Measurements from ENCODE around the gene AGT. TPM values are rescaled to one million over a fixed set of nuclear protein-coding genes. Genes with fewer than 3 reads are reported as not detected.

Gene AGT
- total and polyA plus RNA-seq, 2 experiments from 2014 or later = 0.11 TPM; not detected in 1

DNA sequence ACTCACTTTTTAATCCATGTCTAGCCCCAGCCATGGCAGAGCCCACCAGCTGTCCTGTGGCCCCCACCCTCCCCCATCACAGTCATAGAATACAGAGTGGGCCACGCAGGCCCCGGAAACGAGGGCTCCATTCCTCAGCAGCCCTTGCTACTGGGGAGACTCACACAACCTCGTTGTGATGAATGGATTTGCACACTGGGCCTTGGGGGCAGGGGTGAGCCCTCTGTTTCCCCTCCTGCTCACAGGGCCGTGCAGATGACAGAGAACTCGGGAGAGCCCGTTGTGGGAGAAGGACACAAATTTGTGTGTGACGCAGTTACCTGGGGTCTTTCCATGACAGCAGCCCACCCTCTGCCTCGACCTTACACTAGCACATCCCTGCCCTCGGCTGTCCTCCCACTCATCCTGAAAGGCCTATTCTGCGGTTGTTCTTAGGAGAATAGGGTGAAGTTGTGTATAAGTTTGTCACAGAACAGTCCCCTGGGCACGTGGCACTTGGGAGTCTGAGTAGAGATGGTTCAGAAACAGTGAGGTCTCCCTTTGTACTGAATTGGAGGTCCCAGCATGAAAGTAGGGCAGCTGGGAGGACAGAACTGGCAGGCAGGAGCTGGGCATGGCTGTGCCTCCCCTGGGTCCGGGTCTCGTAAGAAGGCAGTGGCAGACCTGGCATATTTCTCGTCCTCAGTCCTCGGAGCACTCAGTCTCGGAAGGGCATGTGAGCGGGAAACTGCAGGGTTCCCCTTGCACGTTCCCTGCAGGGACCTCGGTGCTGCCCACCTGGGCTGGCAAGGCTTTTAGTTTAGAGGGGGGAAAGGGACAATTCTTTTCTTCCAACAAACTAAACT, 6.8 kb downstream of the AGT start:
- ATAC-seq (no peak), DNase-seq (ENCODE audit: low spot score) (no peak)
- Histone ChIP-seq H3K27ac (ENCODE audit: low read depth) (no peak overlapping the region), H2AFZ (no peak overlapping the region), H3K4me2 (no peak overlapping the region), H3K9me2 (ENCODE audit: insufficient read depth) (no peaks in the 10 kb centered on the region), H3K4me3 (no peak overlapping the region), H3K27me3 (ENCODE audit: insufficient read depth) (no peaks in the 10 kb centered on the region), H3K4me1 (ENCODE audit: insufficient read depth) (no peaks in the 10 kb centered on the region), H3F3A (replicated peaks; ENCODE audit: low read depth) (no peaks in the 10 kb centered on the region), H4K20me1 (replicated peaks; ENCODE audit: insufficient read depth) (no peaks in the 10 kb centered on the region), H3K79me2 (replicated peaks; ENCODE audit: insufficient read depth) (no peaks in the 10 kb centered on the region), H3K36me3 (ENCODE audit: insufficient read depth) (no peaks in the 10 kb centered on the region)
- Mint-ChIP-seq H3K27me3 (ENCODE audit: insufficient read depth, low read depth, poor library complexity) (peaks cover 10% of the 10 kb centered on the region), H3K4me1 (peaks cover 7% of the 10 kb centered on the region), H3K36me3 (ENCODE audit: low read depth) (no peaks in the 10 kb centered on the region), H3K9me3 (no peaks in the 10 kb centered on the region), H3K4me3 (no peak overlapping the region), H3K27ac (no peak overlapping the region)
- no peak for TF ChIP-seq JUNB (IDR thresholded peaks at IDR 0.05; ENCODE audit: unreplicated experiment)
- TF ChIP-seq ZNF331 (CRISPR knock-in tag; IDR thresholded peaks at IDR 0.05; ENCODE audit: low read depth) = no peak
- TF ChIP-seq EZH2phosphoT487 (IDR thresholded peaks at IDR 0.05; ENCODE audit: unreplicated experiment) = no peak
- TF ChIP-seq, protein P1, sequence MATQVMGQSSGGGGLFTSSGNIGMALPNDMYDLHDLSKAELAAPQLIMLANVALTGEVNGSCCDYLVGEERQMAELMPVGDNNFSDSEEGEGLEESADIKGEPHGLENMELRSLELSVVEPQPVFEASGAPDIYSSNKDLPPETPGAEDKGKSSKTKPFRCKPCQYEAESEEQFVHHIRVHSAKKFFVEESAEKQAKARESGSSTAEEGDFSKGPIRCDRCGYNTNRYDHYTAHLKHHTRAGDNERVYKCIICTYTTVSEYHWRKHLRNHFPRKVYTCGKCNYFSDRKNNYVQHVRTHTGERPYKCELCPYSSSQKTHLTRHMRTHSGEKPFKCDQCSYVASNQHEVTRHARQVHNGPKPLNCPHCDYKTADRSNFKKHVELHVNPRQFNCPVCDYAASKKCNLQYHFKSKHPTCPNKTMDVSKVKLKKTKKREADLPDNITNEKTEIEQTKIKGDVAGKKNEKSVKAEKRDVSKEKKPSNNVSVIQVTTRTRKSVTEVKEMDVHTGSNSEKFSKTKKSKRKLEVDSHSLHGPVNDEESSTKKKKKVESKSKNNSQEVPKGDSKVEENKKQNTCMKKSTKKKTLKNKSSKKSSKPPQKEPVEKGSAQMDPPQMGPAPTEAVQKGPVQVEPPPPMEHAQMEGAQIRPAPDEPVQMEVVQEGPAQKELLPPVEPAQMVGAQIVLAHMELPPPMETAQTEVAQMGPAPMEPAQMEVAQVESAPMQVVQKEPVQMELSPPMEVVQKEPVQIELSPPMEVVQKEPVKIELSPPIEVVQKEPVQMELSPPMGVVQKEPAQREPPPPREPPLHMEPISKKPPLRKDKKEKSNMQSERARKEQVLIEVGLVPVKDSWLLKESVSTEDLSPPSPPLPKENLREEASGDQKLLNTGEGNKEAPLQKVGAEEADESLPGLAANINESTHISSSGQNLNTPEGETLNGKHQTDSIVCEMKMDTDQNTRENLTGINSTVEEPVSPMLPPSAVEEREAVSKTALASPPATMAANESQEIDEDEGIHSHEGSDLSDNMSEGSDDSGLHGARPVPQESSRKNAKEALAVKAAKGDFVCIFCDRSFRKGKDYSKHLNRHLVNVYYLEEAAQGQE (IDR thresholded peaks at IDR 0.05; ENCODE audit: unreplicated experiment) = no peak
- no peak for TF ChIP-seq ZNF462 (CRISPR knock-in tag; IDR thresholded peaks at IDR 0.05)
- TF ChIP-seq, protein P2, sequence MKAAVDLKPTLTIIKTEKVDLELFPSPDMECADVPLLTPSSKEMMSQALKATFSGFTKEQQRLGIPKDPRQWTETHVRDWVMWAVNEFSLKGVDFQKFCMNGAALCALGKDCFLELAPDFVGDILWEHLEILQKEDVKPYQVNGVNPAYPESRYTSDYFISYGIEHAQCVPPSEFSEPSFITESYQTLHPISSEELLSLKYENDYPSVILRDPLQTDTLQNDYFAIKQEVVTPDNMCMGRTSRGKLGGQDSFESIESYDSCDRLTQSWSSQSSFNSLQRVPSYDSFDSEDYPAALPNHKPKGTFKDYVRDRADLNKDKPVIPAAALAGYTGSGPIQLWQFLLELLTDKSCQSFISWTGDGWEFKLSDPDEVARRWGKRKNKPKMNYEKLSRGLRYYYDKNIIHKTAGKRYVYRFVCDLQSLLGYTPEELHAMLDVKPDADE (IDR thresholded peaks at IDR 0.05) = no peak
- TF ChIP-seq EZH2 (IDR thresholded peaks at IDR 0.05; ENCODE audit: low read depth, unreplicated experiment) = no peak
- no peak for TF ChIP-seq NANOG (IDR thresholded peaks at IDR 0.05; ENCODE audit: borderline replicate concordance)
- no peak for TF ChIP-seq STAT1 (IDR thresholded peaks at IDR 0.05; ENCODE audit: unreplicated experiment)
- TF ChIP-seq, protein P3, sequence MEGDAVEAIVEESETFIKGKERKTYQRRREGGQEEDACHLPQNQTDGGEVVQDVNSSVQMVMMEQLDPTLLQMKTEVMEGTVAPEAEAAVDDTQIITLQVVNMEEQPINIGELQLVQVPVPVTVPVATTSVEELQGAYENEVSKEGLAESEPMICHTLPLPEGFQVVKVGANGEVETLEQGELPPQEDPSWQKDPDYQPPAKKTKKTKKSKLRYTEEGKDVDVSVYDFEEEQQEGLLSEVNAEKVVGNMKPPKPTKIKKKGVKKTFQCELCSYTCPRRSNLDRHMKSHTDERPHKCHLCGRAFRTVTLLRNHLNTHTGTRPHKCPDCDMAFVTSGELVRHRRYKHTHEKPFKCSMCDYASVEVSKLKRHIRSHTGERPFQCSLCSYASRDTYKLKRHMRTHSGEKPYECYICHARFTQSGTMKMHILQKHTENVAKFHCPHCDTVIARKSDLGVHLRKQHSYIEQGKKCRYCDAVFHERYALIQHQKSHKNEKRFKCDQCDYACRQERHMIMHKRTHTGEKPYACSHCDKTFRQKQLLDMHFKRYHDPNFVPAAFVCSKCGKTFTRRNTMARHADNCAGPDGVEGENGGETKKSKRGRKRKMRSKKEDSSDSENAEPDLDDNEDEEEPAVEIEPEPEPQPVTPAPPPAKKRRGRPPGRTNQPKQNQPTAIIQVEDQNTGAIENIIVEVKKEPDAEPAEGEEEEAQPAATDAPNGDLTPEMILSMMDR (conservative IDR thresholded peaks at IDR 0.05; ENCODE audit: low read depth in 2 of 2) = no peak
- TF ChIP-seq POLR2AphosphoS5 (IDR thresholded peaks at IDR 0.05; ENCODE audit: low read depth) = no peak
